ENCODE measurements around the gene GPR137.
"Not testable (repeated sequence)": the region's sequence is repeated elsewhere in the genome, so short reads cannot be mapped to it uniquely, and the experiment has no call there.

GPR137 gene

DNA sequence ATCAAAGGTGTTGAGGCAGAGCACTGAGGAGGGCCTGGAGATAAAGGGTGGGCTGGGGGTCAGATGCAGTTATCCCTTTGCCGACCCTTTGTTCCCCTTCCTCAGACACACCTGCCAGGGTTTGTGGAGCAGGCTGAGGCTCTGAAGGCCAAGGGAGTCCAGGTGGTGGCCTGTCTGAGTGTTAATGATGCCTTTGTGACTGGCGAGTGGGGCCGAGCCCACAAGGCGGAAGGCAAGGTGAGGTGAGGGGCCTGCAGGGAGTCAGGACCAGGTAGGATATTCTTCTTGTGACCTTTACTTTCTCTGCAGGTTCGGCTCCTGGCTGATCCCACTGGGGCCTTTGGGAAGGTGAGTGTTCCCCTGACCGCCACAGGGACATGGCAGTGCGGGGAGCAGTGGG lies 34.9 kb downstream of the GPR137 start:
- DNase-seq (ENCODE audit: low read depth in 2 of 2): no peak

DNA sequence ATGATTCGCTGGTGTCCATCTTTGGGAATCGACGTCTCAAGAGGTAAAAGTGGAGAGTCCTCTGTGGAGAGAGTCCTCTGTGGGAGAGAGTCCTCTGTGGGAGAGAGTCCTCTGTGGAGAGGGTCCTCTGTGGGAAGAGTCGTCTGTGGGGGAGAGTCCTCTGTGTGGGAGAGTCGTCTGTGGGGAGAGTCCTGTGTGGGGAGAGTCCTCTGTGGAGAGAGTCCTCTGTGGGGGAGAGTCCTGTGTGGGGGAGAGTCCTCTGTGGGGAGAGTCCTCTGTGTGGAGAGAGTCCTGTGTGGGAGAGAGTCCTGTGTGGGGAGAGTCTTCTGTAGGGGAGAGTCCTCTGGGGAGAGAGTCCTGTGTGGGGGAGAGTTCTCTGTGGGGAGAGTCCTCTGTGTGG lies 35.4 kb downstream of the GPR137 start:
- no peak for DNase-seq (ENCODE audit: low read depth in 2 of 2)

DNA sequence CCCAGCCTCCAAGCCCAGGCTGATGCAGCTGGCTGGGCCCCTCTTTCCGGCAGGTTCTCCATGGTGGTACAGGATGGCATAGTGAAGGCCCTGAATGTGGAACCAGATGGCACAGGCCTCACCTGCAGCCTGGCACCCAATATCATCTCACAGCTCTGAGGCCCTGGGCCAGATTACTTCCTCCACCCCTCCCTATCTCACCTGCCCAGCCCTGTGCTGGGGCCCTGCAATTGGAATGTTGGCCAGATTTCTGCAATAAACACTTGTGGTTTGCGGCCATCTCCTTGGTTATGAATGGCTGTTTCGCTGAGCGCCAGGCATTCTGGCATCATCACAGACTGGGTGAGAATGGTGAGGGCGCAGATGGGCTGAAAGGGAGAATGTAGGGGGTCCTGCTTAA lies 35.9 kb downstream of the GPR137 start:
- no peak for DNase-seq (ENCODE audit: low read depth in 2 of 2)

DNA sequence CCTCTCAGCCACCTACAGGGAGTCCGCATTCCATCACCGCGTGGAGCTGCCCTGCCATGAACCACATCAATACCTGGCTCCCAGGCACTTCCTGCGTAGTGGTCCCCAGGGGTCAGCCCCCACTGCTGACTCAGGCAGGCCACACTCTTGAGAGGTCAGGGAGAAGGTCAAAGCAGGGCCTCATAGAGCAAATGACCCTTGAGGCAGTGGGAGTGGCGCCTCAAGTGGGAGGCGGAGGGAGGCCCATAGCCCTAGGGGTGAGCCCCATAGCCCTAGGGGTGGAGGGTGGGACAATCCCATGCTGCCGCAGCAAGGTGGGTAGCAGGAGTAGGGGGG lies 37.2 kb downstream of the GPR137 start:
- DNase-seq (ENCODE audit: low read depth in 2 of 2): no peak

DNA sequence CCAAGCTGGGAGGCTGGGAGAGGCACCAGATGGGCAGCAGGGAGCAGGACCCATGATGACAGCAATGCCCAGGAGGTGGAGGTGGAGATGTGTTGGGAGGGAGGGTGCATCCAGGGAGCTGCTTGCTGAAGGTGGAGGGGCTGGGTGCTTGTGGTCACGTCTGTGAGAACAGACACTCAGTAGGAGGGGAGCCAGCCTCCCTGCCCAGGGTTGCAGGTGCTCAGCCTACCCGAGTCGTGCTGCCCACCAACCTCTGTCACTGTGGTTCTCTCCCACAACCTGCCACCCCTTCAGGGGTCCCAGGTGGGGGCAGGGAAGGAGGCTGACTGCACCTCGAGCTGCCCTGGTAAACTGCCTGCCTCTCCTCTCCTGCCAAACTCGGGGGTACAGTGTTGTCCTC lies 37.7 kb downstream of the GPR137 start:
- no peak for DNase-seq (ENCODE audit: low read depth in 2 of 2)

DNA sequence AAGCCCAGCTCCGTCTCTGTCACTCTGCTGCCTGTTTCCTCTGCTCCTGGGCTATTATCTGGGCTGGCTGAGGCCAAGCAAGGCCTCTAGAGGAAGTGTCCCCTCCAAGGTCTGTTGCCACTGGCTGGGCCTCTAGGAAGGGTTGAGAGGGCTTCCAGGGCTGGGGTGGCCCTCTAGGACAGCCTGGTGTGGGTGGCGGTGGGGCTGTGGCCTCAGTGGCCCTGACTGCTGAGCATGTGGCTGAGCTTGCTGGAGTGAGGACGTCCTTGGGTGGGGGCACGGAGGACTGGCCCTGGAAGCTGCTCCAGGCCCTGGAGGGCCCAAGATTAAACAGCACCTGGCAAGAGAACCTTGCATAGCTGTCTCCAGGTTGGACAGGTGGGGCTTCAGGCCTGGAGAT lies 38.3 kb downstream of the GPR137 start:
- DNase-seq (ENCODE audit: low read depth in 2 of 2): not testable (repeated sequence)

DNA sequence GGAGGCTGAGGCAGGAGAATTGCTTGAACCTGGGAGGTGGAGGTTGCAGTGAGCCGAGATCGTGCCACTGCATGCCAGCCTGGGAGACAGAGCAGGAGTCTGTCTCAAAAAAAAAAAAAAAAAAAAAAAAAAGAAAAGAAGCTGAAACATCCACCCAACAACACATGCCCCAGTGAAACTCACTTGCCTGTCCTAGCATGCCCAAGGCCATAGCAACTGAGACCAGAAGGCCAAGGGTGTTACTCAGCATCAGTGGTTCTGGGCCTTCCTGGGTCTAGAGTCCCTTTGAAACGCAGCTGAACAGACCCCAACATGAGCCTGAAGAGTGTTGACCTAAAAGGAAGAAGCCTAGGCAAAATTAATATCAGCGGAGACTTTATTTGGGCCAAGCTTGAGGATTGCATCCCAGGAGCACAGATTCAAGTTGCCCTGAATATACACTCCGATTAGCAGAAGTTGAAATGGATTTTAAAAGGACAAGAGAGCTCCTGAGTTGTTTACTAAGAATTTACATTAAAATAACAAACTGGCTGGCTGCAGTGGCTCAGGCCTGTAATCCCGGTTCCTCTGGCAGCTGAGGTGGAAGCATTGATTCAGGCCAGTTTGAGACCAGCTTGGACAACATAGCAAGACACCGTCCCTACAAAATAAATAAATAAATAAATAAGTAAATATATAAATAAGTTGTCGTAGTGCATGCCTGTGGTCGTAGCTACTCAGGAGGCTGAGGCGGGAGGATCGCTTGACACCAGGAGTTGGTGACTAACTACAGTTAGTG lies 39.2 kb downstream of the GPR137 start:
- no peak for DNase-seq (ENCODE audit: low read depth in 2 of 2)

DNA sequence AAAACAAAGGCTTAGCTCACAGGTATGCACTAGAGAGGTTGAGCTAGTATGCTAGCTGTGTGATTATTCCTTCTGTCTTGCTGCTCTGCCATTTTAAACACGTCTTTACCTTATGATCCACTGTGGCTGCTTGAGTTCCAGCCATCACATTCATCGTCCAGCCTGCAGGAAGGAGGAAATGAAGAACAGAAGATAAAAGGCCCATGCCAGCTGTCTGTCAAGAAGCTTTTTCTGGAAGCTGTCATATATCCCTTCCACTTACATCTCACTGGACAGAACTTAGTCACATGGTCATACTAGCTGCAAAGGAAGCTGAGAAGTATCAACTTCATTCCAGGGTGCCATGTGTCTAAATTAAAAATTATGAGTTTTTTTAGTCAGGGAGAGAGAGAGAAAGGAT lies 41.7 kb downstream of the GPR137 start:
- no peak for DNase-seq (ENCODE audit: low read depth in 2 of 2)

DNA sequence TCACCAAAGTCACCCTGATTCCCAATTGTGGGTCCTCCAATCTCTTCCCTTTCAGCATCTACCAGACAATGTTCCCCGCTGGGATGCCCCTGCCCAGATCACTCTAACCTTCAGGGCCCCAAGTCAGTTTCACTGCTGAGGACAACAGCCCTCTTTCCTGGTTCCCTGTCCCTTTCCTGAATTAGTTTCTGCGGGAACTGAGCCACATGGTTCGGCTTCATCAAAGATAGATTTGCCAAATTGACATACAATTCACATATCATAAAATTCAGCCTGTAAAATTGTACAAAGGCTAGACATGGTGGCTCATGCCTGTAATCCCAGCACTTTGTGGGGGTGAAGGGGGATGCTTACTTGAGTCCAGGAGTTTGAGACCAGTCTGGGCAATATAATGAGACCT lies 42.3 kb downstream of the GPR137 start:
- DNase-seq (ENCODE audit: low read depth in 2 of 2): no peak

DNA sequence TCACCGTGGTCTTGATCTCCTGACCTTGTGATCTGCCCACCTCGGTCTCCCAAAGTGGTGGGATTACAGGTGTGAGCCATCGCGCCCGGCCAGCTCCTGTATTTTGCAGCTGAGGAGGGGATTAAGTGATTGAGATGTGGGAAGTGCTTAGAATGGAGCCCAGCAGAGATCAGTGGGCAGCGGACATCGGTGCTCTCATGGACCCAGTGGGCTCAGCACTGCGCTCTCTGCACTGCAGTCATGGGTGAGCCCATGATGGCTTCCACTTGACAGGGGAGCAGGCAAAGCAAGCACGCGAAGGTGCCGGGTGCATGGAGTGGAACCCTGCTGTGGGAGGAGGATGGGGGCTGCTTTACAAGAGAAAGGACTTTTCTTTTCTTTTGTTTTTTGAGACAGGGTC lies 45.2 kb downstream of the GPR137 start:
- no peak for DNase-seq (ENCODE audit: low read depth in 2 of 2)

DNA sequence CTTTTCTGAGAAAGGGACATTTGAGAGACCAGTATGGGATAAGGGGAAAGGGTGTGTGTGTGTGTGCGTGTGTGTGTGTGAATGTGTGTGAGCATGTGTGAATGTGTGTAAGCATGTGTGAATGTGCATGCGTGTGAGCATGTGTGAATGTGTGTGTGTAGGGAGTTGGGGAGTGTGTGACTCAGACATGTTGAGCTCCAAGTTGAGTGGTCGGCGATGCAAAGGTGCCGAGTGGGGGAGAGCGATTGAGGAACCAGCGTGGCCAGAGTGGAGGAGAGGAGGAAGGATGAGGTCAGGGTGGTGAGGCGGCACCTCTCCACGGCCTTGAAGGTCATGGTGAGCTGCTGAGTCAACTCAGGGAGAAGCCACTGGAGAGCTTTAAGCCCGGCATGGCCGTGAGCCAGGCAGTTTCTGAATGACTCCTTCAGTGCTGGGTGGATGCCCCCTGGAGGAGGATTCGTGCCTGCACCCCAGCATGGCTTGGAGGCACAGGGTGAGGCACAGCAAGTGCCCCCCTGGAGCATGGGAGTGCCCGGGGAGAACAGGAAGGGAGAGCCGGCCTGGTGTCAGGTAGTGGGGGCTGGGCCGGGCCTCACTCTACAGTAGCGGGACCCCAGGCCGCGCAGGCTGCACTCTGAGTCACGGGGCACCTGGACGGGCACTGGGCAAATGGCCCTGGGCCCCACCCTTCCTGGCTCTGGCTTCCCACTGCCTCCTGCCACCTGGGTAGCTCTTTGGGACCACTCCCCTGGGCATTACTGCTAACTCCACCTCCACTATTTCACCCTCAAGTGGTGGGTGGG lies 46.1 kb downstream of the GPR137 start:
- peak; percentile 44 to 69 for DNase-seq (ENCODE audit: low read depth in 2 of 2)

DNA sequence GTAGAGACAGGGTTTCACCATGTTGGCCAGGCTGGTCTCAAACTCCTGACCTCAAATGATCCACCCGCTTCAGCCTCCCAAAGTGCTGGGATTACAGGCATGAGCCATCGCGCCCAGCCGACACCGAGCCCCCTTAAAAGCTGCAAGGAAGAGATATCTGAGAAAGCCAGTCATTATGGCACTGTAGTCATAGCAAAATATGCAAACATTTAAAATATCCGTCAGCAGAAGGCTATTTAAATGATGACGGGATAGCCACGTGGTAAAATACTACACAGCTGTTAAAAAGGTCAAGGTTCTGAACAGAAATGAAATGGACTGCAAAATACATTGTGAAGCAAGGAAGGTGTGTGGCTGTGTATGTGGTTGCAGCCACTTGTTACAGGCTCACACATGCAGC lies 47.9 kb downstream of the GPR137 start:
- DNase-seq (ENCODE audit: low read depth in 2 of 2): no peak

DNA sequence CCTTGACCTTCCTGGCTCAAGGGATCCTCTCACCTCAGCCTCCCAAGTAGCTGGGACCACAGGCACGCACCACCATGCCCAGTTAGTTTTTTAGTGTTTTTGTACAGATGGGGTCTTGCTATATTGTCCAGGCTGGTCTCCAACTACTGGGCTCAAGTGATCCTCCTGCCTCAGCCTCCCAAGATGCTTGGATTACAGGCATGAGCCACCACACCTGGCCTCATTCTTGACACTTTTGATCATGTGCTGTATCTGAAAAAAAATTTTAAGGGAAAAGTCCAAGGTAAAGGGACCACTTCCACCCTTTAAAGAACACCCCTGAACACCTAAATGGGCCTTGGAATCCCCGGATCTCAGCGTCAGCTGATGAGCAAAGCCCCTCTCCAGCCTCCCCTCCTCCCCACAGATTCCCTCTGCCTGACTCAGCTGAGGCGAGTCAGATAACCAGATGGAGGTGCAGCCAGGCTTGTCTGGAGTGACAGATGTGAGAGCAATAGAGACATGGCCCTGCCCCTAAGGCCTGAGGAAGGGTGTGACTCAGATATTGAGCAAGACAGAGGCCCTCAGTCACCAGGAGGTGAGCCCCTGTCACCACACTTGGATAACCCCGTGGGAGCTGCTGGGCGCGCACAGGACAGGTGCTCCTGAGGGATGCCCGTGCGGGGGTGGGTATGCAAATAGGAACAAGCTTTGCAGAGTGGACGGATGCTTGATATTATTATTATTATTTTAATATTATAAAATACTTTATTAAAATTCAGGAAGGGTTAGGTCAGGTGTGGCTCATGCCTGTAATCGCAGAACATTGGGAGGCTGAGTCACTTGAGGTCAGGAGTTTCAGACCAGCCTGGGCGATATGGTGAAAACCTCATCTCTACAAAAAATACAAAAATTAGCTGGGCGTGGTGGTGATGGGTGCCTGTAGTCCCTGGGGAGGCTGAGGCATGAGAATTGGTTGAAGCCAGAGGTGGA lies 49.4 kb downstream of the GPR137 start:
- DNase-seq (ENCODE audit: low read depth in 2 of 2): peak in 1 of 2 experiments; percentile 11

DNA sequence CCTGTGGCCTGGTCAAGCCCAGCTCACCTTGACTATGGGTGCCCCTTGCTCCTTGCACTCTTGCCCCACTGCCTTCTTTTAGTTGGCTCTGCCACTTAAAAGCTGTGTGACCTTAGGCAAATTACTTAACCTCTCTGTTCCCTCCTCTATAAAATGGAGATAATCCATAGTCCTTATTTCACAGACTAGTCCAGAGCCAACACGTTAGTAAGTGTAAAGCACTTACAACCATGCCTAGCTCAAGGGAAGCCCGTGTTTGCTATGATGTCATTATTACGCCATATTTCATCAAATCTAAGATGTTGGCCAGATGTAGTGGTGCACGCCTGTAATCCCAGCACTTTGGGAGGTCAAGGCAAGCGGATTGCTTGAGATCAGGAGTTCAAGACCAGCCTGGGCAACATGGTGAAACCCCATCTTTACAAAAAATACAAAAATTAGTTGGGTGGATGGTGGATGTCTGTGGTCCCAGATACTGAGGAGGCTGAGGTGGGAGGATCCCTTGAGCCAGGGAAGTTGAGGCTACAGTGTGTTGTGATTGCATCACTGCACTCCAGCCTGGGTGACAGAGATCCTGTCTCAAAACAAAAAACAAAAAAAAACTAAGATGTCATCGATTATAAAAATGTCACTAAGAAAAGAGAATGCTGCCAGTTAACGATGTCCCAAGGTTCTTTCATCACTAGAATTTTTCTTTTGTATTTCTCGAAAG lies 52.0 kb downstream of the GPR137 start:
- DNase-seq (ENCODE audit: low read depth in 2 of 2): no peak

DNA sequence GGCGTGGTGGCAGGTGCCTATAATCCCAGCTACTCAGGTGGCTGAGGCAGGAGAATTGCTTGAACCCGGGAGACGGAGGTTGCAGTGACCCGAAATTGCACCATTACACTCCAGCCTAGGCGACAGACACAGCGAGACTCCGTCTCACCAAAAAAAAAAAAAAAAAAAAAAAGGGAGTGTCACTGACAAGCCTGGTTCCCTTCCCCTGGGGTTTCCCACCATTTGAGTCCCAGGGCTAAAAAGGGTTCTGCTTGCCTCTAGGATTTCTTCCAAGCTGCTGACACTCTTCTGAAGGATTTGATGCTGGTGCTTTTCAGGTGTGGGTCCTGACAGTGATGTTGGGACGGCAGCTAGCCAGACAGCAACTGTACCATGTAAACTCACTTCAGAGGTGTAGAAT lies 53.1 kb downstream of the GPR137 start:
- no peak for DNase-seq (ENCODE audit: low read depth in 2 of 2)

All from stimulated activated CD4-positive, alpha-beta T cell treated with anti-CD3 and anti-CD28 coated beads, Interleukin-12 subunit alpha, Interleukin-12 subunit beta, amount 100 ng/mL, for 24 hours (primary cell).